KMS-11 (cell line): ENCODE results near the gene BAIAP2.

ENCODE experiments used
- H2AFZ ChIP-seq: fragments of 200-600 bp; sonication (generic); 2 replicates; pipeline ENCODE4 v1.6.1; 2016; ENCODE audit warnings: antibody characterized with exemption, mixed run types, low read depth
- H3K27ac ChIP-seq: fragments of 200-600 bp; sonication (generic); 2 replicates; pipeline ENCODE4 v1.6.1; 2016; ENCODE audit warnings: mild to moderate bottlenecking, mixed run types
- H3K27me3 ChIP-seq: fragments of 200-600 bp; sonication (generic); 2 replicates; pipeline ENCODE4 v1.6.1; 2017; ENCODE audit warnings: mild to moderate bottlenecking, low read depth, mixed run types, moderate library complexity; ENCODE audit not compliant: insufficient read depth
- H3K36me3 ChIP-seq: fragments of 200-600 bp; sonication (generic); 2 replicates; pipeline ENCODE4 v1.6.1; 2017; ENCODE audit warnings: mild to moderate bottlenecking, mixed run types; ENCODE audit not compliant: insufficient read depth
- H3K4me1 ChIP-seq: fragments of 200-600 bp; sonication (generic); 2 replicates; pipeline ENCODE4 v1.6.1; 2016; ENCODE audit warnings: mild to moderate bottlenecking, low read depth, mixed run types; ENCODE audit not compliant: poor library complexity, severe bottlenecking
- H3K4me2 ChIP-seq: fragments of 200-600 bp; sonication (generic); 2 replicates; pipeline ENCODE4 v1.7.0; 2016; ENCODE audit warnings: mild to moderate bottlenecking, mixed run types
- H3K4me3 ChIP-seq: fragments of 200-600 bp; sonication (generic); IDR thresholded peaks from 2 replicates; pipeline ENCODE4 v1.6.1; 2017; ENCODE audit warnings: low read depth, low read length, mixed read lengths; ENCODE audit not compliant: insufficient read depth
- H3K79me2 ChIP-seq: fragments of 200-600 bp; sonication (generic); 2 replicates; pipeline ENCODE4 v1.6.1; 2016; ENCODE audit warnings: low read depth, mixed run types; ENCODE audit not compliant: insufficient read depth
- H3K9ac ChIP-seq: fragments of 200-600 bp; sonication (generic); 2 replicates; pipeline ENCODE4 v1.6.1; 2016; ENCODE audit warnings: mild to moderate bottlenecking, mixed run types
- H4K20me1 ChIP-seq: fragments of 200-600 bp; sonication (generic); 2 replicates; pipeline ENCODE4 v1.6.1; 2016; ENCODE audit warnings: mild to moderate bottlenecking, mixed run types; ENCODE audit not compliant: insufficient read depth
- TF ChIP-seq, protein P1 (sequence below): fragments of 200-600 bp; sonication (generic); conservative IDR thresholded peaks from 2 replicates; pipeline ENCODE4 v1.6.1; 2017; ENCODE audit warnings: low read depth, mild to moderate bottlenecking, antibody characterized with exemption, low read length, moderate library complexity, mixed read lengths

The BAIAP2 gene

DNA sequence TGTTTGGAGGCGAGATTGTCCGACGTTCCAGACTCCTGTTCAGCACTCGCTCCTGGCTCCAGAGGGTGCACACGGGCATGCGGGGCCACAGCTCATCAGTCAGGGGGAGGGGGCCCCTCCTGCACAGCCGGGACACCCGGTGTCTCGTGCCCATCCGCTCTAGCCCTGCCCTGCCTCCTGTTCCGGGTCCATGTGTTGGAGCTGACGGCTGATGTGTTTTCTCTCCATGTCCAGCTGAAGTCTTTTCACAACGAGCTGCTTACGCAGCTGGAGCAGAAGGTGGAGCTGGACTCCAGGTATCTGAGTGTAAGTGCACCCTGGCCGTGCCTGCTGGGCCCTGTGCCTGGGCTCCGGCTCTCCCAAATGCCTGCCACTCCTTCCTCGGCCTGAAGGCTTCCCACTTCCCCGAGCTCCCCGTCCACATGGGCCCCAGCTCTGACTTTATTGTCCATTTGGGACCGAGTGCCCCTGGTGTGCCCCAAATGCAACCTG is 50.5 kb downstream of the BAIAP2 start:
- H3K4me1 ChIP-seq, result peaks cover 23% of the 10 kb centered on the region
- H3K4me2 ChIP-seq, result no peak overlapping the region
- H3K27ac ChIP-seq, result no peak overlapping the region
- no peak overlapping the region for H3K4me3 ChIP-seq
- H3K9ac ChIP-seq, result no peak overlapping the region
- H4K20me1 ChIP-seq, result no peaks in the 10 kb centered on the region
- H2AFZ ChIP-seq, result no peak overlapping the region
- H3K79me2 ChIP-seq, result no peaks in the 10 kb centered on the region
- peaks cover 98% of the 10 kb centered on the region for H3K27me3 ChIP-seq
- H3K36me3 ChIP-seq, result no peaks in the 10 kb centered on the region
- TF ChIP-seq, protein P1, sequence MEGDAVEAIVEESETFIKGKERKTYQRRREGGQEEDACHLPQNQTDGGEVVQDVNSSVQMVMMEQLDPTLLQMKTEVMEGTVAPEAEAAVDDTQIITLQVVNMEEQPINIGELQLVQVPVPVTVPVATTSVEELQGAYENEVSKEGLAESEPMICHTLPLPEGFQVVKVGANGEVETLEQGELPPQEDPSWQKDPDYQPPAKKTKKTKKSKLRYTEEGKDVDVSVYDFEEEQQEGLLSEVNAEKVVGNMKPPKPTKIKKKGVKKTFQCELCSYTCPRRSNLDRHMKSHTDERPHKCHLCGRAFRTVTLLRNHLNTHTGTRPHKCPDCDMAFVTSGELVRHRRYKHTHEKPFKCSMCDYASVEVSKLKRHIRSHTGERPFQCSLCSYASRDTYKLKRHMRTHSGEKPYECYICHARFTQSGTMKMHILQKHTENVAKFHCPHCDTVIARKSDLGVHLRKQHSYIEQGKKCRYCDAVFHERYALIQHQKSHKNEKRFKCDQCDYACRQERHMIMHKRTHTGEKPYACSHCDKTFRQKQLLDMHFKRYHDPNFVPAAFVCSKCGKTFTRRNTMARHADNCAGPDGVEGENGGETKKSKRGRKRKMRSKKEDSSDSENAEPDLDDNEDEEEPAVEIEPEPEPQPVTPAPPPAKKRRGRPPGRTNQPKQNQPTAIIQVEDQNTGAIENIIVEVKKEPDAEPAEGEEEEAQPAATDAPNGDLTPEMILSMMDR, result no peak

DNA sequence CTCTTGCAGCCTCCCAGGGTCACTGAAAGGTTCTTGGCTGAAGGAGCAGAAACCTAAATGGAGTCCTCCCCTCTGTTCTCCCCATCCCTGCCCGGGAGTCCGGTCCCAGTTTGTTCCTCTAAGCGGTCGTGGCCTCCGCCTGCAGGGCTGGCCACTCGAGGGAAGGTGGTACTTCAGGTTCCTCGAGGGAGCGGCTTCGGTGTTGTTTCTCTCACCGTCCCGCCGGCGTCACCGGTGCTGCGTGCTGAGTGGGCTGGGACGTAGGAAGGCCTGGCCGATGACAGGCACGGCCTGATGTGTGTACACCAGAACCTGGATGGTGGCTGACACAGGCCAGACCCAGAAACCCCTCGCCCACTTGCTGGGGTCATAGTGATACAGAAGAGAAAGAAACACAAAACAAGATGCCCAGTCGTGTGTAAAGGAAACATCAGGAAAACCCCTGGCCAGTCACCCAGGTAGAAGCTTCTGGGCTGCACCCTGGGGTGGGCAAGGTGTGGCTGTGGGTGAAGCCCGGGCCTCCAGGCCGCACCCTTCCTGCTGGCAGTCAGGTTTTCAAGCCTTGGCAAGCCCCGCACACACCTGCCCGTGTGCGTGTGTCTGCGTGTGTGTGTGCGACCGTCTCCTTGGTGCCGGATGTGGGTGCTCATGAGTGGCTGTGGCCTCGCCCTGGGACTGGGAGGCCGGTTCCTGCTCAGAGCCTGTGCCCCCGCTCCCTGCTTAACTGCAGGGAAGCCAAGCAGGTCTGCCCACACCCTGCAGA is 52.0 kb downstream of the BAIAP2 start:
- H3K79me2 ChIP-seq, result no peaks in the 10 kb centered on the region
- no peaks in the 10 kb centered on the region for H4K20me1 ChIP-seq
- peaks cover 26% of the 10 kb centered on the region for H3K4me1 ChIP-seq
- no peak overlapping the region for H3K27ac ChIP-seq
- H3K4me3 ChIP-seq, result no peak overlapping the region
- H2AFZ ChIP-seq, result no peak overlapping the region
- no peak overlapping the region for H3K9ac ChIP-seq
- no peaks in the 10 kb centered on the region for H3K36me3 ChIP-seq
- H3K4me2 ChIP-seq, result no peak overlapping the region
- TF ChIP-seq, protein P1, result no peak
- peaks cover 93% of the 10 kb centered on the region for H3K27me3 ChIP-seq

DNA sequence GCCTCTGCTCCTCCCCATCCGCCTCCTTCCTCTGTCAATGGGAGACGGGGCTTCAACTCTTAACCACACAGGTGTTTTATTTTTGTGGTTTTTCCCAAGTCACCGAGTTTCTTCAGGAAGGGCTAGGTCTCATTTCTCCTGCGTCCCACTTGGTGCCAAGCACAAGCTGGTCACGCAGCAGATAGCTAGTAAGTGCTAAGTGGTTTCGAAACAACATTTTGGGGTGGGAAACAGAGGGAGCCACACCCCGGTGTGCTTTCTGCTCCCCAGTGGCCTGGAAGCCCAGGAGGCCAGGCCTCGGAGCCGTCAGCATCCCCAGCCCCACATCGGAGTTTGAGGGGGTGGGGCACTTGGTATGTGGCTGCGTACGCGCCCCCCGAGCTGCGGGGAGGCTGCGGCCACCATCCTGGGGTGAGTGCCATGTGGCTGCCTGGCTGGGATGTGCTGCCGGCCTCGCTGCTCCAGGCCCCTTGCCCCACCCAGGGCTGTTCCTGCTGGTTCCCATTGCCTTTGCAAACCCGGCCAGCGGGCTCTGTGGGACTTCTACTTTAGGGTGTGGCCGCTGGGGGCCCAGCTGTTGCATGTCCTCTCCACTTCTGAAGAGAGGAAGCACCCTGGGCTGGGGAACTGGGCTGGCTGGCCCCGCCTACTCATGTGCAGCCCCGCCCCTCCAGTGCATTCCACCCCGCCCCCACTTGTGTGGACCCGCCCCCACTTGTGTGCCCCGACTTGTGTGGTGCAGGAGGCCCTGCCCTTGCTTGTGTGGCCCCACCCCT is 55.6 kb downstream of the BAIAP2 start:
- Histone ChIP-seq H3K27me3 (peaks cover 92% of the 10 kb centered on the region), H2AFZ (no peak overlapping the region), H3K27ac (no peak overlapping the region), H3K4me3 (no peak overlapping the region), H3K36me3 (no peaks in the 10 kb centered on the region), H3K4me1 (peaks cover 46% of the 10 kb centered on the region), H4K20me1 (no peaks in the 10 kb centered on the region), H3K79me2 (no peaks in the 10 kb centered on the region), H3K9ac (no peak overlapping the region), H3K4me2 (no peak overlapping the region)
- TF ChIP-seq, protein P1, result no peak

DNA sequence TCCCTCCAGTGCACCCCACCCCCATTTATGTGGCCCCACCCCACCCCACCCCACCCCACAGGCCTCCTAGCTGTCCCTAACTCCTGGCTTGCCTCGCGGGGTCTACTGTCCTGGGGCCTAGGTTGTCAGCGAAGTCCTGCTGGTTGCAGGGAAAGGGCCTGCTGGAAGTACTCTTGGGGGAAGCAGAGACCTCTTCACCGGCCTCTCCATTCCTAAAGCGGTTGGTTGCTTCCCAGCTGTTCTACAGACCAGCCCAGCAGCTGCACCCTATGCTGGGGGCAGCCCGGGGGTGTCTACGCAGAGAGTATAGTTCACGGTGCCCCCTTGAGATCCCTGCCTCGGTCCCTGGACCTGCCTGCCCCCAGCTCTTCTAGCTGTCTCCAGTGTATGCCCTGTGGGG is 56.2 kb downstream of the BAIAP2 start:
- Histone ChIP-seq H4K20me1 (no peaks in the 10 kb centered on the region), H3K4me3 (no peak overlapping the region), H3K79me2 (no peaks in the 10 kb centered on the region), H3K27me3 (peaks cover 93% of the 10 kb centered on the region), H3K4me1 (peaks cover 52% of the 10 kb centered on the region), H3K36me3 (no peaks in the 10 kb centered on the region), H3K27ac (no peak overlapping the region), H3K4me2 (no peak overlapping the region), H3K9ac (no peak overlapping the region), H2AFZ (no peak overlapping the region)
- TF ChIP-seq, protein P1, result no peak
